Measurements from ENCODE around the gene CLCNKB. TPM values are rescaled to one million over a fixed set of nuclear protein-coding genes. Genes with fewer than 3 reads are reported as not detected.

Gene CLCNKB
- total and polyA plus RNA-seq, 2 of the 13 experiments (the other 11 are each of a cell fraction or from before 2014, with no cell fraction given), result 0.04 TPM; not detected in 1

DNA sequence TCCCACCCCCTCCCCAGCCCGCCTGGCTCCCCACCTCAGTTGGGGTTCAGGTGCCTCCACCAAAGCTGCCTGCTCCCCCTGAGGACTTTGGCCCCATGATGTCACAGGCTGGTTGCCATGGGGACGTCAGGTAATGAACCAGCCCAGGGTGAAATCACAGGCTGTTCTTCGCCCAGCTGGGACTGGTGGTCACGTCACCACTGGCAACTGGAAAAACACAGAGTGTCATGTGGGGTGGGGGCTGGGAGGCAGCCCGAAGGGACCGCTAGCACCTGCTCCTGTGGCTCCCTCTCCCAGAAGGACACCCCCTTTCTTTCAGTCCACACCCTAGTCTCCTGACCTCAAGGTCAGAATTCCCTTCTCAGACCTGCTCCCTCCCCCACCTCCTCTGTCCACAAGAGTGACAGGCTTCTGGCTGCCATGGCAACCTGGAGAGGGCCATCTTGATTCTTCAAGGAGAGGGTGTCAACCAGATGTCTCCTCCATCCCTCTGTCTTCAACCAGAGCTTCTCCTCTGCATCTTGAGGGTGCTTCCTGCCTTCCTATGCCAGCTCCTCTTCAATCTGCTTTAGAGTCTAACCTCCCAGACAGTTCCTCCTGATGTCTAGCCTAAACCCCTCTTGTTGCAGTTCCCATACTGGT lies 23.7 kb downstream of the CLCNKB start (continued):
- TF ChIP-seq, protein P1, sequence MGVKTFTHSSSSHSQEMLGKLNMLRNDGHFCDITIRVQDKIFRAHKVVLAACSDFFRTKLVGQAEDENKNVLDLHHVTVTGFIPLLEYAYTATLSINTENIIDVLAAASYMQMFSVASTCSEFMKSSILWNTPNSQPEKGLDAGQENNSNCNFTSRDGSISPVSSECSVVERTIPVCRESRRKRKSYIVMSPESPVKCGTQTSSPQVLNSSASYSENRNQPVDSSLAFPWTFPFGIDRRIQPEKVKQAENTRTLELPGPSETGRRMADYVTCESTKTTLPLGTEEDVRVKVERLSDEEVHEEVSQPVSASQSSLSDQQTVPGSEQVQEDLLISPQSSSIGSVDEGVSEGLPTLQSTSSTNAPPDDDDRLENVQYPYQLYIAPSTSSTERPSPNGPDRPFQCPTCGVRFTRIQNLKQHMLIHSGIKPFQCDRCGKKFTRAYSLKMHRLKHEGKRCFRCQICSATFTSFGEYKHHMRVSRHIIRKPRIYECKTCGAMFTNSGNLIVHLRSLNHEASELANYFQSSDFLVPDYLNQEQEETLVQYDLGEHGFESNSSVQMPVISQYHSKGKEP (CRISPR knock-in tag; IDR thresholded peaks at IDR 0.05), result no peak
- no peak for TF ChIP-seq ZNF101 (CRISPR knock-in tag; IDR thresholded peaks at IDR 0.05; ENCODE audit: borderline replicate concordance, low read depth)
- no peak for TF ChIP-seq REL (CRISPR knock-in tag; conservative IDR thresholded peaks at IDR 0.05)
- TF ChIP-seq NONO (IDR thresholded peaks at IDR 0.05), result no peak
- TF ChIP-seq NONO (CRISPR knock-in tag; conservative IDR thresholded peaks at IDR 0.05), result no peak
- TF ChIP-seq ZBTB21 (CRISPR knock-in tag; IDR thresholded peaks at IDR 0.05), result peak; percentile 47; the same call in 1 of the 2 replicates
- no peak for TF ChIP-seq ZFYVE20 (CRISPR knock-in tag; IDR thresholded peaks at IDR 0.05; ENCODE audit: borderline replicate concordance, low read depth)
- no peak for TF ChIP-seq NFATC3 (CRISPR knock-in tag; IDR thresholded peaks at IDR 0.05)
- TF ChIP-seq NFYC (CRISPR knock-in tag; IDR thresholded peaks at IDR 0.05), result no peak
- no peak for TF ChIP-seq ZNF605 (CRISPR knock-in tag; IDR thresholded peaks at IDR 0.05)
- TF ChIP-seq, protein P2, sequence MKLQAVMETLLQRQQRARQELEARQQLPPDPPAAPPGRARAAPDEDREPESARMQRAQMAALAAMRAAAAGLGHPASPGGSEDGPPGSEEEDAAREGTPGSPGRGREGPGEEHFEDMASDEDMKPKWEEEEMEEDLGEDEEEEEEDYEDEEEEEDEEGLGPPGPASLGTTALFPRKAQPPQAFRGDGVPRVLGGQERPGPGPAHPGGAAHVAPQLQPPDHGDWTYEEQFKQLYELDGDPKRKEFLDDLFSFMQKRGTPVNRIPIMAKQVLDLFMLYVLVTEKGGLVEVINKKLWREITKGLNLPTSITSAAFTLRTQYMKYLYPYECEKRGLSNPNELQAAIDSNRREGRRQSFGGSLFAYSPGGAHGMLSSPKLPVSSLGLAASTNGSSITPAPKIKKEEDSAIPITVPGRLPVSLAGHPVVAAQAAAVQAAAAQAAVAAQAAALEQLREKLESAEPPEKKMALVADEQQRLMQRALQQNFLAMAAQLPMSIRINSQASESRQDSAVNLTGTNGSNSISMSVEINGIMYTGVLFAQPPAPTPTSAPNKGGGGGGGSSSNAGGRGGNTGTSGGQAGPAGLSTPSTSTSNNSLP (IDR thresholded peaks at IDR 0.05; ENCODE audit: low read depth, low read length), result no peak
- no peak for TF ChIP-seq ELF1 (CRISPR knock-in tag; IDR thresholded peaks at IDR 0.05)
- TF ChIP-seq, protein P3, sequence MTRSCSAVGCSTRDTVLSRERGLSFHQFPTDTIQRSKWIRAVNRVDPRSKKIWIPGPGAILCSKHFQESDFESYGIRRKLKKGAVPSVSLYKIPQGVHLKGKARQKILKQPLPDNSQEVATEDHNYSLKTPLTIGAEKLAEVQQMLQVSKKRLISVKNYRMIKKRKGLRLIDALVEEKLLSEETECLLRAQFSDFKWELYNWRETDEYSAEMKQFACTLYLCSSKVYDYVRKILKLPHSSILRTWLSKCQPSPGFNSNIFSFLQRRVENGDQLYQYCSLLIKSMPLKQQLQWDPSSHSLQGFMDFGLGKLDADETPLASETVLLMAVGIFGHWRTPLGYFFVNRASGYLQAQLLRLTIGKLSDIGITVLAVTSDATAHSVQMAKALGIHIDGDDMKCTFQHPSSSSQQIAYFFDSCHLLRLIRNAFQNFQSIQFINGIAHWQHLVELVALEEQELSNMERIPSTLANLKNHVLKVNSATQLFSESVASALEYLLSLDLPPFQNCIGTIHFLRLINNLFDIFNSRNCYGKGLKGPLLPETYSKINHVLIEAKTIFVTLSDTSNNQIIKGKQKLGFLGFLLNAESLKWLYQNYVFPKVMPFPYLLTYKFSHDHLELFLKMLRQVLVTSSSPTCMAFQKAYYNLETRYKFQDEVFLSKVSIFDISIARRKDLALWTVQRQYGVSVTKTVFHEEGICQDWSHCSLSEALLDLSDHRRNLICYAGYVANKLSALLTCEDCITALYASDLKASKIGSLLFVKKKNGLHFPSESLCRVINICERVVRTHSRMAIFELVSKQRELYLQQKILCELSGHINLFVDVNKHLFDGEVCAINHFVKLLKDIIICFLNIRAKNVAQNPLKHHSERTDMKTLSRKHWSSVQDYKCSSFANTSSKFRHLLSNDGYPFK (CRISPR knock-in tag; IDR thresholded peaks at IDR 0.05; ENCODE audit: borderline replicate concordance), result no peak
- no peak for TF ChIP-seq ZNF224 (CRISPR knock-in tag; IDR thresholded peaks at IDR 0.05)
- TF ChIP-seq ZNF274 (CRISPR knock-in tag; IDR thresholded peaks at IDR 0.05), result no peak
- TF ChIP-seq ZNF616 (CRISPR knock-in tag; IDR thresholded peaks at IDR 0.05; ENCODE audit: low read depth), result no peak
- TF ChIP-seq MEIS2 (CRISPR knock-in tag; IDR thresholded peaks at IDR 0.05), result no peak
- no peak for TF ChIP-seq SRSF4 (IDR thresholded peaks at IDR 0.05; ENCODE audit: low read depth, low read length, poor library complexity, severe bottlenecking)
- TF ChIP-seq KAT2B (IDR thresholded peaks at IDR 0.05; ENCODE audit: borderline replicate concordance, low read depth, low read length), result no peak
- no peak for TF ChIP-seq ZNF543 (CRISPR knock-in tag; IDR thresholded peaks at IDR 0.05)
- TF ChIP-seq GTF2F1 (IDR thresholded peaks at IDR 0.05; ENCODE audit: low read length), result no peak

Data from HepG2 (cell line).